Muscle layer of colon (tissue), 2 donors: ENCODE data around the gene IRAK1BP1.

Experiments
- H3K27ac ChIP-seq: one replicate; pipeline ENCODE4 v1.7.0; 2013; ENCODE audit warnings: low read depth, mild to moderate bottlenecking, low read length, moderate library complexity
- H3K27me3 ChIP-seq, 2 donors: one replicate each; pipeline ENCODE4 v1.7.0; 2013; ENCODE audit warnings: low read length in 2 of 2, mild to moderate bottlenecking in 2 of 2; ENCODE audit not compliant: insufficient read depth in 2 of 2, control insufficient read depth in 1 of 2
- H3K36me3 ChIP-seq: one replicate; pipeline ENCODE4 v1.7.0; 2013; ENCODE audit warnings: mild to moderate bottlenecking, low read length; ENCODE audit not compliant: insufficient read depth
- H3K4me1 ChIP-seq: one replicate; pipeline ENCODE4 v1.7.0; 2013; ENCODE audit warnings: mild to moderate bottlenecking, low read length; ENCODE audit not compliant: insufficient read depth
- H3K4me3 ChIP-seq, 2 donors: one replicate each; pipeline ENCODE4 v1.7.0; 2013; ENCODE audit warnings: low read length in 2 of 2, low read depth in 1 of 2, mild to moderate bottlenecking in 1 of 2, moderate library complexity in 1 of 2
- H3K9ac ChIP-seq: one replicate; pipeline ENCODE4 v1.7.0; 2013; ENCODE audit warnings: low read length
- H3K9me3 ChIP-seq: one replicate; pipeline ENCODE4 v1.7.0; 2013; ENCODE audit warnings: mild to moderate bottlenecking, low read length
- donor health status: abdominal sarcoma.
- donor health status: Adenocarcinoma of cecum.

IRAK1BP1 gene

GRCh38 chr6:78942446-78942845, 75.1 kb downstream of the IRAK1BP1 start:
- Histone ChIP-seq H3K27me3 (no peaks in the 10 kb centered on the region), H3K4me3 (no peak overlapping the region), H3K9ac (no peak overlapping the region), H3K9me3 (no peaks in the 10 kb centered on the region), H3K4me1 (no peaks in the 10 kb centered on the region), H3K27ac (no peak overlapping the region), H3K36me3 (peaks cover 45% of the 10 kb centered on the region)

GRCh38 chr6:78947529-78947928, 80.2 kb downstream of the IRAK1BP1 start:
- peaks cover 59% of the 10 kb centered on the region for H3K36me3 ChIP-seq
- peaks cover 5% of the 10 kb centered on the region for H3K9me3 ChIP-seq
- no peaks in the 10 kb centered on the region for H3K27me3 ChIP-seq
- no peak overlapping the region for H3K27ac ChIP-seq
- H3K4me1 ChIP-seq, result no peaks in the 10 kb centered on the region
- no peak overlapping the region for H3K9ac ChIP-seq
- H3K4me3 ChIP-seq, result no peak overlapping the region

- Histone ChIP-seq H3K9ac (no peak overlapping the region), H3K27me3 (no peaks in the 10 kb centered on the region), H3K27ac (no peak overlapping the region), H3K36me3 (peaks cover 62% of the 10 kb centered on the region), H3K4me1 (no peaks in the 10 kb centered on the region), H3K9me3 (peaks cover 5% of the 10 kb centered on the region), H3K4me3 (no peak overlapping the region)
Measured at GRCh38 chr6:78947962-78948361, 80.6 kb downstream of the IRAK1BP1 start.

GRCh38 chr6:78948785-78949184, 81.4 kb downstream of the IRAK1BP1 start:
- Histone ChIP-seq H3K4me1 (no peaks in the 10 kb centered on the region), H3K9ac (no peak overlapping the region), H3K27ac (no peak overlapping the region), H3K9me3 (peaks cover 5% of the 10 kb centered on the region), H3K27me3 (no peaks in the 10 kb centered on the region), H3K36me3 (peaks cover 69% of the 10 kb centered on the region), H3K4me3 (no peak overlapping the region)

- no peak overlapping the region for H3K4me3 ChIP-seq
- no peaks in the 10 kb centered on the region for H3K27me3 ChIP-seq
- H3K36me3 ChIP-seq, result peaks cover 55% of the 10 kb centered on the region
- H3K27ac ChIP-seq, result no peak overlapping the region
- peaks cover 5% of the 10 kb centered on the region for H3K9me3 ChIP-seq
- no peak overlapping the region for H3K9ac ChIP-seq
- H3K4me1 ChIP-seq, result no peaks in the 10 kb centered on the region
Measured at GRCh38 chr6:78952362-78952761, 85.0 kb downstream of the IRAK1BP1 start.
